GM18951 (cell line): ENCODE data around the gene DDAH2.

Source experiments
- POLR2A ChIP-seq: IDR thresholded peaks from 4 replicates; pipeline ENCODE4 v1.6.1; 2011; ENCODE audit warnings: mild to moderate bottlenecking; ENCODE audit not compliant: insufficient read length, insufficient read depth; ENCODE audit errors: extremely low read depth
- in situ Hi-C: fragments of 300-500 bp; cut with MboI; formaldehyde crosslinking; loops from one replicate; pipeline ENCODE4 v1.12.0; 2022; ENCODE audit warnings: low sequenced_read_pairs, mixed read lengths, inconsistent platforms; ENCODE audit not compliant: unreplicated experiment

Gene DDAH2

GRCh38 chr6:31692353-31692752, 36.7 kb downstream of the DDAH2 start:
- TF ChIP-seq POLR2A: no peak
- in situ Hi-C loops: no loop called here

- no peak for TF ChIP-seq POLR2A
- in situ Hi-C loops: no loop called here
These were observed 37.5 kb downstream of the DDAH2 start for GRCh38 chr6:31691564-31692108.

- no peak for TF ChIP-seq POLR2A
- in situ Hi-C loops: no loop called here
These were observed 38.0 kb downstream of the DDAH2 start for GRCh38 chr6:31691078-31691463.

DNA sequence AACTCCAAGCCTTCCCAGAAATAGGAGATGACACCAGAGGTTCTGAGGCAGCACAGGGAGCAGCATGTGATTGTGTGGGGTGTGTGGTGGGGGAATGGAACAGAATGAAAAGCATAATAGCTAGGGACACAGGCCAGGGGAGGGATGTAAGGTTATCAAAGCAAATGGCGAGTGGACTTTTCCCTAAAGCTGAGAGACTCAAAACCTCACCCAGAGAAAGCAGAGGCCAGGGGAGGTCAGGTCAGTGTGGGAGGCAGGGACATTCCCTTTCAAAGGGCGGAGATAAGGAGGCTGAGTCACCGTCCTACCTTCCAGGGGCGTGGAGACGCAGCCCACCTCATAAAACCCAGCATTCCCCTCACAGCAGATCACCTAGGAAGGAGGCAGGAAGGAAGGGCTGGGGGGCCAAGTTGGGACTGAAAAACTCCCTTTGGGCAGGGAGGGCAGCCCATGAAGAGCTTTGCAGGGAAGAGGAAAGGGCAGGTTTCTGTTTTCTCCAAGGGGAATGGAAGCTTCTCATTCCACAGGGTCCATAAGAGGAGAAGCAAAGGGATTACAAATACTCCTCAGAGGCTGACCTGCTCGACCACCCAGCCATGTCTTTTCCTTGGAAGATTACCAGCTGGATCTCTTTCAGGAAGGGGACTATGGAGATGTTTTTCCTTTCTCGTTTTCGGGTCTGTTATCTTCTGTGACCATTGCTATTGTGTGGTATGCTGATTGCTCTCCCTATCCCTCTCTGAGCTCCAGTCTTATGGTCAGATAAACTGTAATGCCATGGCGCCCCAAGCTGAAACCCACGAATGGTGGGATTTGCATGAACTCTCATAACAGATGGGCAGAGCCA, 38.6 kb downstream of the DDAH2 start:
- TF ChIP-seq POLR2A: no peak
- in situ Hi-C loops: no loop called here

- in situ Hi-C loops: no loop called here
These were observed 39.6 kb downstream of the DDAH2 start for GRCh38 chr6:31689249-31690110.

DNA sequence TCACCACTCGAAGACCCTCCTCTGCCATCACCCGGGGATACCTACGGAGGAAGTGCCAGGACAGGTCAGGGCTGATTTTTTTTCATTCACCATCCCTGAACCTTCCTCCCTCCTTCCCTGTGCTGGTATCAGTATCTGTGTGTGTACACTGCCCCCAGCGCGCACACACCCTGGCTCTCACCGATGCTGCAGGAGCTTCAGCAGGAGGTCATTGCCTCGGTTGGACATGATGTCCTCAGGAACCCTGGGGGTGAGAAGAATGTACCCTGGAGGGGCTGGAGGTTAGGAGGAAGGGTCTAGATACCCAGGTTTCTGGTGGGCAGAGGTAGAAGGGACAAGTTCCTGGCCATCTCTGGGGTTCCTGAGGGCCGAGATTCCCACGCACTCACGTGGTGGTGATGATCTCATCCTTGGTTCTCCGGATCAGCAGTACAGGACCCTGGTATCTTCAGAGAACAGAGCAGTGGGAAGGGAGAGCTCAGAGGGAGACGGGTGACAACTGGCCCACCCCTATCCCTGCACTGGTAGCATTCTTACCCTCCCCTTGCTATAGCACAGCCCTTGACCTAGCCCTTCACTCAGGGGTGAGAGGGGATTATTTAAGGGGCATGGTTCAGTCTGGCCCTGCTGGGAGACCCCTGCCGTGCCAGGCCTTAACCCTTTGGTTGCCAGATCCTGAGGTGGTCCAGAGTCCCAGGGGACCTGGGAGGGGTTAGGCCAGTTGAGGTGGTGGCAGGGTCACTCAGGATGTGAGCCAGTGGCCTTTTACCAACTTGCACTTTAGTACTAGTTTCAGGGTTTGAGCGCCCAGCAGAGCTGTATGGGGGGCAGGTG, 41.0 kb downstream of the DDAH2 start:
- in situ Hi-C loops: no loop called here
- TF ChIP-seq POLR2A: no peak

More at GRCh38 chr6:31689249-31690110, 39.6 kb downstream of the DDAH2 start:
- TF ChIP-seq POLR2A: no peak

DNA sequence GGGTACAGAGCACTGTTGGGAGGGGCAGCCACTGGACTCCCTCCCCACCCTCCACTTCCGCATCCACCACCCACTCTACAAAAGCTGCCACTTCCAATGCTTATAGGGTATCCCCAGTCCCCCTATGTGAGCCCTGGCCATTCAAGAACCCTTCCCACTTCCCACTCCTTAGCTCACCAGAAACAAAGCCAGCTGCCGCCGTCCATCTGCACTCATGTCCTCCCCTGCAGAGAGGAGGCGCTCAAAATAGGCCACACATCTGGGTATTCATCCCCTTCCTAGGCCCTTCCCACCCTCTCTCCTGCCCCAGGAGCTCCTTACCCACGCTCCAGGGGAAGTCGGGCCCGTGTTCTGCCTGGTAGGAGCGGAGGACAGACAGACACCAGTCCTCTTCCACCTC, 41.8 kb downstream of the DDAH2 start:
- in situ Hi-C loops: no loop called here
- TF ChIP-seq POLR2A: no peak

GRCh38 chr6:31686483-31686882, 42.6 kb downstream of the DDAH2 start:
- TF ChIP-seq POLR2A: no peak
- in situ Hi-C loops: no loop called here

- no peak for TF ChIP-seq POLR2A
- in situ Hi-C loops: no loop called here
These were observed 45.5 kb downstream of the DDAH2 start for GRCh38 chr6:31683591-31683990.

GRCh38 chr6:31681135-31681671, 47.9 kb downstream of the DDAH2 start:
- in situ Hi-C loops: no loop called here
- peak; percentile 36 for TF ChIP-seq POLR2A

DNA sequence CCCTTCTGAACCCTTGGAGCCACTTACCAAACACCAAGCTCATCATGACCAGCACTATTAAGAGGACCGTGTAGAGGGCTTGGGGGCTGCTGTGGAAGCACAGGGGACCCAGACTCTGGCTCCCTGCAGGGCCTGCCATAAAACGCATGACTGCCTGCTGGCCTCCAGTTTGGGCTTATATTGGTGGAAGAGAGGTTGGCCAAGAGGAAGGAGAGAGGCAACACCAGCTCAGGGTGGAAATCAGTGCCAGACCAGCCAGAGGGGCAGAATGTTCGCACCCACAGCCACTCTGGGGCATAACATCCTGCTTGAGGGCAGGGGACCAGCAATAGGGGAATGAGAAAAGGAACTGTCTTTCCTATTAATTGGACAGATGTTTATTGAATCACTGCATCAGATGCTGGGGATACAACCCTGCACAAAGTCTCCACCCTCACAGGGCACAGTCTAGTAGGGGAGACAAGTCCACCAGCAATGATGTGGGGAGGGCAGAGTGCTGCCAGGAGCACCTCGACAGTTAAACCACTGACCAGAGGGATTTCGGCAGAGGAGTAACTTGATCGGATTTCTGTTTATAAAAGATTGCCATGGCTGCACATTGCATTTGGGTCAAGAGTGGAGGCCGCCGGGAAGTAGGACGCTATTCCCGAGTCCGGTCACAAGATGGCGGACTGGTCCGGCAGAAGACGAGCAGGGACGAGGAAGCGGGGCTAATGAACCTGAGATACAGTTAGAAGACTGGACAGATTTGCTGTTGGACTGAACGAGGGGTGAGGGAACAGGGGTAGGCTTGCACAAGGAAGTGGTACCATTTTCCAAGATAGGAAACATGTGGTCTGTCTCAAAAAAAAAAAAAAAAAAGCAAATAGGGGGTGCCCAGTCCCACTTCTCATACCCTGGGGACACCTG, 48.6 kb downstream of the DDAH2 start, which contains the start of gene LY6G5C:
TSS of gene LY6G5C (minus strand) at position 842 of the 909 bp plus-strand sequence. CDS start at position 148, 694 bp downstream.
- in situ Hi-C loops: no loop called here
- no peak for TF ChIP-seq POLR2A
